Spleen (tissue), 13 donors: ENCODE measurements around the gene PLCB3. TPM values are rescaled to one million over a fixed set of nuclear protein-coding genes. Genes with fewer than 3 reads are reported as not detected.

Experiments used
- DNase-seq: peaks from one replicate; pipeline ENCODE4 v3.0.0-alpha.2; 2020
- H3K27ac ChIP-seq, 8 donors: fragments of 200-600 bp; sonication (generic) in 7 of 8; 1 replicate in 4 of 8; 2 replicates in 4 of 8; pipeline versions ENCODE4 v1.5.0 to v1.8.0; 2016 to 2021; ENCODE audit warnings: inconsistent platforms in 4 of 8, mild to moderate bottlenecking in 4 of 8, moderate library complexity in 1 of 8
- H3K27me3 ChIP-seq, 7 donors: fragments of 200-600 bp; sonication (generic) in 6 of 7; replicated peaks in 1 of 7; 1 replicate in 4 of 7; 2 replicates in 3 of 7; pipeline versions ENCODE4 v1.5.0 to v1.8.0; 2016 to 2021; ENCODE audit warnings: inconsistent platforms in 3 of 7, mild to moderate bottlenecking in 1 of 7
- H3K36me3 ChIP-seq, 6 donors: fragments of 200-600 bp; sonication (generic) in 5 of 6; 1 replicate in 4 of 6; 2 replicates in 2 of 6; pipeline versions ENCODE4 v1.5.0 to v1.8.0; 2016 to 2021; ENCODE audit warnings: inconsistent platforms in 2 of 6
- H3K4me1 ChIP-seq, 6 donors: fragments of 200-600 bp; sonication (generic) in 5 of 6; 1 replicate in 3 of 6; 2 replicates in 3 of 6; pipeline versions ENCODE4 v1.5.0 to v1.8.0; 2016 to 2021; ENCODE audit warnings: inconsistent platforms in 3 of 6
- H3K4me3 ChIP-seq, 8 donors: fragments of 200-600 bp; sonication (generic) in 7 of 8; 1 replicate in 4 of 8; 2 replicates in 4 of 8; pipeline versions ENCODE4 v1.5.0 to v1.8.0; 2016 to 2021; ENCODE audit warnings: inconsistent platforms in 4 of 8, mild to moderate bottlenecking in 4 of 8, moderate library complexity in 2 of 8
- H3K9me3 ChIP-seq, 8 donors: fragments of 200-600 bp; sonication (generic) in 7 of 8; 1 replicate in 4 of 8; 2 replicates in 4 of 8; pipeline versions ENCODE4 v1.5.0 to v1.8.0; 2016 to 2021; ENCODE audit warnings: inconsistent platforms in 4 of 8
- CTCF ChIP-seq, 11 experiments: fragments of 200-600 bp in 7 of 11; fragments of 450-650 bp in 4 of 11; sonication (generic) in 4 of 11; IDR thresholded peaks in 8 of 11; conservative IDR thresholded peaks in 3 of 11; 1 replicate in 7 of 11; 2 replicates in 4 of 11; pipeline versions ENCODE4 v1.4.0 to v1.8.0; 2016 to 2021; ENCODE audit warnings: antibody characterized with exemption in 11 of 11, inconsistent platforms in 4 of 11, mild to moderate bottlenecking in 1 of 11
- POLR2A ChIP-seq, 3 donors: fragments of 450-650 bp; IDR thresholded peaks; one replicate each; pipeline ENCODE4 v1.5.1; 2017; ENCODE audit warnings: antibody characterized with exemption in 3 of 3, mild to moderate bottlenecking in 1 of 3
- POLR2AphosphoS5 ChIP-seq, 3 donors: sonication (generic); formaldehyde crosslinking; IDR thresholded peaks; one replicate each; pipeline ENCODE4 v1.5.1; 2017; ENCODE audit warnings: antibody characterized with exemption in 3 of 3
- WGBS, 5 donors: extraction: QIAGEN DNeasy Blood & Tissue Kit in 3 of 5; methylation state at CpG; one replicate each; pipeline versions ENCODE4 v1.1.5 to v1.1.7; 2013 to 2018; 5-methylcytosine and 5-hydroxymethylcytosine counted together
- intact Hi-C: fragments of 100-400 bp; cut with DNase I; formaldehyde crosslinking; loops from one replicate; pipeline ENCODE4 v1.15.0; 2023; ENCODE audit warnings: low total_unique reads
- long read RNA-seq, 2 donors: transcript quantifications; one replicate each; lab custom pipeline, GENCODE V29; 2026
- polyA plus RNA-seq, 3 donors: library from polyadenylated mRNA; stranded (reverse); fragments of 200-250 nt; gene quantifications; one replicate each; pipeline ENCODE4 v1.2.1, GENCODE V29; 2013
- total RNA-seq, 7 donors: library from RNA; depleted of rRNA in 3 of 7; stranded (reverse); fragments of >200 nt in 3 of 7; fragmentation: NEBNext Ultra II Directional in 4 of 7; extraction: Animal tissue kit (Norgen Biotek cat#: 25700) in 4 of 7; gene quantifications; one replicate each; pipeline versions ENCODE4 v1.1.0 to v1.2.1, GENCODE V29; 2016 to 2021
- donor health status: healthy with polysubstance abuse.
- donor health status: DM: no; HTN: no; CAD: no; lungs with moderate emphysema.
- donor health status: DM: no; HTN: no; CAD: no.
- donor health status: Bipolar disorder and iron deficiency.
- donor health status: healthy.
- donor health status: DM: no; HTN: no; CAD: no.
- donor health status: DM: yes; HTN: yes; CAD: no.

Gene PLCB3
- total RNA-seq (10 to 100 TPM; 20.7 to 28.3 (median 22.3) TPM), polyA plus RNA-seq (10 to 100 TPM in 1 of 3 donors, 1 to 10 TPM in 2; 3.8 to 11.9 (median 4.4) TPM)
- long read RNA-seq, donor 1, result 0 reads
- long read RNA-seq, donor 2, full-length matches to known transcripts, result 3 of 3 reads
- long read RNA-seq, donor 2, partial matches to known transcripts, result 0 of 3 reads
- long read RNA-seq, donor 2, other reads (novel, unspliced or antisense), result 0 of 3 reads

- peak within 1 kb of the TSS in 6 of 8 donors; percentile 64 to 85 (median 78) for H3K27ac ChIP-seq
- no peaks in the 10 kb centered on the region for H3K9me3 ChIP-seq
- peaks cover 9 to 77% (median 50%) of the 10 kb centered on the region in 6 donors for H3K4me1 ChIP-seq
- TF ChIP-seq CTCF (IDR thresholded peaks at IDR 0.05 in 8 of 11, conservative IDR thresholded peaks at IDR 0.05 in 3 of 11) (peak; percentile 76 to 97 (median 90)), POLR2AphosphoS5 (IDR thresholded peaks at IDR 0.05) (peak; percentile 13 to 67 (median 62)), POLR2A (IDR thresholded peaks at IDR 0.05) (no peak)
- H3K36me3 ChIP-seq, result peaks cover 0 to 21% (median 11%) of the 10 kb centered on the region in 6 donors
- 0 to 1% (median 1%) methylated on average over 9 to 75 of the region's 75 CpGs for WGBS, 5 donors
- DNase-seq, result peak; percentile 92
- intact Hi-C loops, result no loop called here
- no peaks in the 10 kb centered on the region for H3K27me3 ChIP-seq
- H3K4me3 ChIP-seq, result peak within 1 kb of the TSS; percentile 62 to 96 (median 80)
Measured at GRCh38 chr11:64251016-64251752, at the start of gene PLCB3. TSS of gene PLCB3 (plus strand) at chr11:64251530. CDS start at chr11:64251650, 120 bp downstream.

GRCh38 chr11:64201543-64201942 is 49.8 kb upstream of the PLCB3 start:
- no peaks in the 10 kb centered on the region for H3K27me3 ChIP-seq
- intact Hi-C loops, result loop anchor here (5.0 kb wide), 1 partner anchor 101 kb away; the partner anchor contains the start of gene CATSPERZ

GRCh38 chr11:64202992-64203391 is 48.3 kb upstream of the PLCB3 start:
- Histone ChIP-seq H3K9me3 (no peaks in the 10 kb centered on the region), H3K27ac (no peak overlapping the region), H3K36me3 (peaks cover 0 to 66% (median 62%) of the 10 kb centered on the region in 6 donors), H3K27me3 (no peaks in the 10 kb centered on the region), H3K4me1 (peaks cover 22 to 44% (median 36%) of the 10 kb centered on the region in 6 donors), H3K4me3 (no peak overlapping the region)
- intact Hi-C loops, result loop anchor here (5.0 kb wide), 1 partner anchor 99 kb away; the partner anchor contains the start of gene CATSPERZ
- no peak for DNase-seq
- 88 to 96% (median 94%) methylated on average over 9 of the region's 9 CpGs for WGBS, 5 donors
- TF ChIP-seq POLR2A (IDR thresholded peaks at IDR 0.05) (no peak), CTCF (IDR thresholded peaks at IDR 0.05 in 8 of 11, conservative IDR thresholded peaks at IDR 0.05 in 3 of 11) (no peak), POLR2AphosphoS5 (IDR thresholded peaks at IDR 0.05) (no peak)

More at GRCh38 chr11:64201543-64201942, 49.8 kb upstream of the PLCB3 start:
- DNase-seq, result no peak
- Histone ChIP-seq H3K27ac (no peak overlapping the region), H3K36me3 (peaks cover 0 to 80% (median 76%) of the 10 kb centered on the region in 6 donors), H3K4me3 (no peak overlapping the region), H3K4me1 (peaks cover 21 to 30% (median 27%) of the 10 kb centered on the region in 6 donors), H3K9me3 (no peaks in the 10 kb centered on the region)
- 77 to 96% (median 86%) methylated on average over 3 of the region's 3 CpGs for WGBS, 5 donors
- TF ChIP-seq POLR2AphosphoS5 (IDR thresholded peaks at IDR 0.05) (no peak), CTCF (IDR thresholded peaks at IDR 0.05 in 8 of 11, conservative IDR thresholded peaks at IDR 0.05 in 3 of 11) (no peak), POLR2A (IDR thresholded peaks at IDR 0.05) (no peak)
